Right lobe of liver (tissue), 6 donors: Measurements from ENCODE around the gene AMN1. TPM values are rescaled to one million over a fixed set of nuclear protein-coding genes. Genes with fewer than 3 reads are reported as not detected.

Source experiments
- ATAC-seq, 4 donors: fragments of 200-7000 bp; cut with Tn5 transposase; one replicate each; pipeline ENCODE4 v1.9.1; 2020; ENCODE audit warnings: mild to moderate bottlenecking in 4 of 4, moderate library complexity in 4 of 4
- DNase-seq, 3 donors: peaks; one replicate each; pipeline ENCODE4 v3.0.0-alpha.2; 2020
- H3K27ac ChIP-seq, 3 donors: fragments of 200-600 bp; one replicate each; pipeline ENCODE4 v1.8.0; 2022
- H3K27me3 ChIP-seq, 2 donors: fragments of 200-600 bp; one replicate each; pipeline ENCODE4 v1.8.0; 2022
- H3K36me3 ChIP-seq, 4 donors: fragments of 200-600 bp; sonication (generic) in 1 of 4; one replicate each; pipeline versions ENCODE4 v1.5.1 to v1.8.0; 2017 to 2022; ENCODE audit warnings: control low read depth in 1 of 4
- H3K4me1 ChIP-seq, 4 donors: fragments of 200-600 bp; sonication (generic) in 1 of 4; one replicate each; pipeline versions ENCODE4 v1.5.1 to v1.8.0; 2017 to 2022; ENCODE audit warnings: control low read depth in 1 of 4
- H3K4me3 ChIP-seq, 3 donors: fragments of 200-600 bp; one replicate each; pipeline ENCODE4 v1.8.0; 2022
- H3K9me3 ChIP-seq, 4 donors: fragments of 200-600 bp; sonication (generic) in 1 of 4; one replicate each; pipeline versions ENCODE4 v1.5.1 to v1.8.0; 2017 to 2022; ENCODE audit warnings: control low read depth in 1 of 4
- CTCF ChIP-seq, 4 donors: fragments of 200-600 bp in 3 of 4; fragments of 450-650 bp in 1 of 4; IDR thresholded peaks; one replicate each; pipeline versions ENCODE4 v1.5.1 to v1.8.0; 2016 to 2022; ENCODE audit warnings: antibody characterized with exemption in 4 of 4, mild to moderate bottlenecking in 2 of 4
- POLR2A ChIP-seq: fragments of 450-650 bp; IDR thresholded peaks from one replicate; pipeline ENCODE4 v1.6.1; 2017; ENCODE audit warnings: antibody characterized with exemption, mild to moderate bottlenecking
- WGBS: methylation state at CpG from one replicate; pipeline ENCODE4 v1.1.6; 2018; ENCODE audit warnings: low coverage, low lambda C conversion rate; ENCODE audit not compliant: insufficient coverage; ENCODE audit errors: missing lambda C conversion rate; 5-methylcytosine and 5-hydroxymethylcytosine counted together
- intact Hi-C, 2 donors: fragments of 100-400 bp; cut with DNase I; formaldehyde crosslinking; loops; one replicate each; pipeline versions ENCODE4 v1.11.2 to v1.14.1; 2022
- long read RNA-seq: library from polyadenylated mRNA; unstranded; transcript quantifications from one replicate; pipeline ENCODE4 v2.0.0, GENCODE V29; 2019
- total RNA-seq, 6 experiments: library from RNA; depleted of rRNA in 2 of 6; stranded (reverse); fragments of >200 nt in 2 of 6; fragmentation: NEBNext Ultra II Directional in 3 of 6; extraction: Animal tissue kit (Norgen Biotek cat#: 25700) in 3 of 6; gene quantifications; one replicate each; pipeline versions ENCODE4 v1.1.0 to v1.2.4, GENCODE V29; 2016 to 2023
- donor health status: DM: no; HTN: yes; CAD: no.
- donor health status: DM: no; HTN: no; CAD: no.
- donor health status: DM: no; HTN: no; CAD: no.
- donor health status: DM: no; HTN: yes; CAD: no.
- donor health status: DM: no; HTN: yes; CAD: no.

The AMN1 gene
- total RNA-seq, result 1 to 10 TPM; 1.2 to 7.3 (median 2.8) TPM
- long read RNA-seq, partial matches to known transcripts, result 0 of 2 reads
- long read RNA-seq, other reads (novel, unspliced or antisense), result 1 of 2 reads

DNA sequence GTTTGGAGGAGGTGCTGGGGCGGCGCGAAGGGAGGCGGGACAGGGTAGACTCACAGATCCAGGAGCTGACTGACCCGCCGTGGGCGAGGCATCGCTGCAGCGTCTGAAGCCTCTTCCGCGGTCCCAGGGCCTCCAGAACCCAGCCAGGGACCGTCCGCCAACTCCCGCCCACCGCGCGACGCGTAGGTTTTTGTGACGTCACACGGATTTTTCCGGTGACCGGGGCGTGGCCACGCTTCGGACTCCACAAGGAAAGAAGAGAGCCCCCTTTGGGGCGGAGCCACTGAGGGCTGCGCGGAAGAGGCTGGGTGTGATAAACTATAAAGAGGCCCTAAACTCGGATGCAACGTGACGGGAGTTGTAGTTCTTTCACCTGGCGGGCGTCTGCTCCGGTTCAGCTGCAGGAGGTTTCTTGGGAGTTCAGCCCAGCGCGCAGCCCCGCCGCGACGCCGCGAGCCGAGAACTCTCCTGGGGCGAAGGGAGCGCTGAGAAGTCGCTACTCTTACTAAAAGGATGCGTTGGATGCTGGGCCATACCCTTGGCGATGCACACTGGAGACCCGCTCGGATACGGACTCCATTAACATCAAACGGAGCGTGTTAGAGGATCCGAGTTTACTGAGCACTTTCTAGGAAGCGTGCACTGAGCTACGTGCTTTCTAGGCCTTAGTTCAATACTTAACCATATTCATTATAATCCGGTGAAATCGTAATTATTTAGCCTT lies at the start of gene AMN1:
Gene AMN1, minus strand, starts transcription at position 105 of the 724 bp plus-strand sequence. Its CDS starts 13 bp downstream, at position 92.
- Histone ChIP-seq H3K4me1 (peaks cover 0 to 24% (median 9%) of the 10 kb centered on the region in 4 donors), H3K27ac (peak within 1 kb of the TSS; percentile 94 to 96 (median 96)), H3K36me3 (no peaks in the 10 kb centered on the region), H3K4me3 (peak within 1 kb of the TSS; percentile 45 to 71 (median 61)), H3K27me3 (no peaks in the 10 kb centered on the region), H3K9me3 (no peaks in the 10 kb centered on the region)
- intact Hi-C loops, result no loop called here
- ATAC-seq, result peak; percentile 91 to 97 (median 94)
- peak; percentile 93 for TF ChIP-seq POLR2A
- TF ChIP-seq CTCF (IDR thresholded peaks at IDR 0.05), result peak in 1 of 4 donors; percentile 24
- WGBS, result 1% methylated on average over 23 of the region's 59 CpGs
- peak; percentile 99 to 100 (median 100) for DNase-seq

DNA sequence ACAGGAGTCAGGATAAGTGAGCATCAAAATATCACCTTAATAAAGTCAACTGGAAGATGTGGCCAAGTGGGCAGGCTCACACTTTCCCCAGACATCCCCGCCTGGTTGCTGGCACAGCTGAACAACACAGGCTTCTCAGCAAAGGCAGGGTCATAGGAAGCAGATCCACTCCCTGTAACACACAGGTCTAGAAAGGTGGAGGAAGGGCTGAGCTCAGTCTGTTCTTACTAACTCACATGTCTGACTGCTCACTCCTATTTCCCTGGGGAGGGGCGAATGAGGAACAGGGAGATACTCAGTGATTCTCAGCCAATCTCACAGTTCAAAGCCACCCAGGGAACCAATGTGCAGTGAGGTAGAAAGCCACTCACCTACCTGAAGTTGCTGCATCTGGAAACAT lies 45.0 kb upstream of the AMN1 start:
- Histone ChIP-seq H3K4me3 (no peak overlapping the region), H3K4me1 (peaks cover 0 to 31% (median 13%) of the 10 kb centered on the region in 4 donors), H3K27me3 (no peaks in the 10 kb centered on the region), H3K27ac (peak overlapping the region; percentile 30 to 75 (median 45)), H3K36me3 (no peaks in the 10 kb centered on the region), H3K9me3 (no peaks in the 10 kb centered on the region)
- ATAC-seq, result peak; percentile 73 to 83 (median 77)
- peak in 1 of 3 donors; percentile 72 for DNase-seq
- no peak for TF ChIP-seq CTCF (IDR thresholded peaks at IDR 0.05)
- no peak for TF ChIP-seq POLR2A
- intact Hi-C loops, result no loop called here
- WGBS, result 14% methylated on average over 2 of the region's 2 CpGs

GRCh38 chr12:31773223-31773750 lies 44.5 kb upstream of the AMN1 start:
- Histone ChIP-seq H3K9me3 (no peaks in the 10 kb centered on the region), H3K27ac (peak overlapping the region; percentile 30 to 75 (median 45)), H3K4me3 (no peak overlapping the region), H3K27me3 (no peaks in the 10 kb centered on the region), H3K4me1 (peaks cover 0 to 31% (median 13%) of the 10 kb centered on the region in 4 donors), H3K36me3 (no peaks in the 10 kb centered on the region)
- intact Hi-C loops, result no loop called here
- WGBS, result 20% methylated on average over 1 of the region's 2 CpGs
- ATAC-seq, result peak; percentile 87 to 96 (median 88)
- no peak for TF ChIP-seq CTCF (IDR thresholded peaks at IDR 0.05)
- TF ChIP-seq POLR2A, result no peak
- DNase-seq, result peak; percentile 40 to 81 (median 72)

DNA sequence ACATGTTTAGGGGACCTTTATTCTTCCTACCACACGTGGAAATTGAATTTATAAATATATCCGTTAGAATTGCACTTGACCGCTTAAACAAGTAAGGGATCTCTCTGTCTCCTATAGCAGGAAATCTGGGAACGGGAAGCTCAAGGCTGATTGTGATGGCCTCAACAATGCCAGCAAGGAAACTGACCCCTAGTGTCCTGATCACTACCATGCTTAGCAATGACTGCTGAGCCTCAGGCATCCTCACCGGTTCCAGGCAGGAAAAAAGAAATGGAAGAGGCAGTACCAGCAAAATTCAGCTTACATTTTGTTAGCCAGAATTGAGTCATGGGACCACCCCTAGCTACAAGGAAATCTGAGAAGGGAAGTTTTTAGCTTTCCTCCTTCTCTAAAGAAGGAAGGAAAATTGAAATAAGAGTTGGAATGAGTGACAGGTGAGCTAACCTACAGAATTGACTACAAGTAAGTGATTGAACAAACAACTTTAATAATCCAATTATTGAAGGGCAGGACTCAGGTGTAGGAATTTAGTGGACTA lies 43.9 kb upstream of the AMN1 start:
- intact Hi-C loops, result no loop called here
- peaks cover 0 to 31% (median 13%) of the 10 kb centered on the region in 4 donors for H3K4me1 ChIP-seq
- TF ChIP-seq CTCF (IDR thresholded peaks at IDR 0.05) (peak in 1 of 4 donors; percentile 18), POLR2A (no peak)
- H3K9me3 ChIP-seq, result no peaks in the 10 kb centered on the region
- ATAC-seq, result peak; percentile 9 to 60 (median 32)
- no peak for DNase-seq
- peak overlapping the region in 1 of 3 donors; percentile 75 for H3K27ac ChIP-seq
- H3K36me3 ChIP-seq, result no peaks in the 10 kb centered on the region
- no peaks in the 10 kb centered on the region for H3K27me3 ChIP-seq
- no peak overlapping the region for H3K4me3 ChIP-seq
- 52% methylated on average over 5 of the region's 5 CpGs for WGBS
